H1 (cell line): ENCODE measurements around the gene SEH1L. TPM values are rescaled to one million over a fixed set of nuclear protein-coding genes. Genes with fewer than 3 reads are reported as not detected.
A peak's percentile ranks its signal among the peaks of the same experiment; 100 is the strongest.

Experiments used
- CTCF ChIA-PET: fragments of 300-600 bp; sonication (Branson Sonifier 250); formaldehyde crosslinking; loops from one replicate; lab custom pipeline; 2021; ENCODE audit not compliant: partially characterized antibody; lab: Charles Lee
- POLR2A ChIA-PET: fragments of 300-600 bp; sonication (Branson Sonifier 250); formaldehyde crosslinking; loops from one replicate; lab custom pipeline; 2021; ENCODE audit warnings: inconsistent platforms; ENCODE audit not compliant: partially characterized antibody; lab: Charles Lee
- DNase-seq, 2 experiments: peaks; one replicate each; pipeline versions ENCODE4 v3.0.0 to v3.0.0-alpha.2; 2010 to 2022; ENCODE audit warnings: low spot score in 2 of 2, low read depth in 1 of 2, mixed read lengths in 1 of 2
- FAIRE-seq: peaks from 2 replicates; lab custom pipeline; 2011; peaks lifted over from hg19 to GRCh38; lab: Jason Lieb, UNC
- H2AFZ ChIP-seq: 2 replicates; pipeline ENCODE4 v1.8.1; 2012; ENCODE audit warnings: low read length, inconsistent platforms
- H2AK5ac ChIP-seq: 2 replicates; pipeline ENCODE4 v1.6.1; 2013; ENCODE audit warnings: low read depth, low read length
- H2BK120ac ChIP-seq: replicated peaks from 2 replicates; pipeline ENCODE3; 2013; ENCODE audit warnings: low read depth, low read length, inconsistent platforms
- H2BK12ac ChIP-seq: 2 replicates; pipeline ENCODE4 v1.6.1; 2013; ENCODE audit warnings: low read depth, low read length
- H2BK15ac ChIP-seq: 2 replicates; pipeline ENCODE4 v1.6.1; 2013; ENCODE audit warnings: low read length
- H2BK20ac ChIP-seq: 2 replicates; pipeline ENCODE4 v1.6.1; 2013; ENCODE audit warnings: low read length
- H2BK5ac ChIP-seq: 2 replicates; pipeline ENCODE4 v1.6.1; 2013; ENCODE audit warnings: low read depth, low read length
- H3K14ac ChIP-seq: 2 replicates; pipeline ENCODE4 v1.6.1; 2013; ENCODE audit warnings: inconsistent platforms; ENCODE audit not compliant: insufficient read length
- H3K18ac ChIP-seq: 2 replicates; pipeline ENCODE4 v1.6.1; 2013; ENCODE audit warnings: low read length; ENCODE audit errors: extremely low read depth
- H3K23ac ChIP-seq: 2 replicates; pipeline ENCODE4 v1.6.1; 2013; ENCODE audit warnings: inconsistent platforms; ENCODE audit not compliant: insufficient read length
- H3K23me2 ChIP-seq: 2 replicates; pipeline ENCODE4 v1.6.1; 2013; ENCODE audit warnings: low read depth, low read length
- H3K27ac ChIP-seq: 2 replicates; pipeline ENCODE4 v1.6.1; 2011; ENCODE audit warnings: low read depth, low read length, inconsistent platforms
- H3K27me3 ChIP-seq, 4 experiments: replicated peaks in 1 of 4; 1 replicate in 1 of 4; 2 replicates in 3 of 4; pipeline versions ENCODE4 v1.6.1 to v1.8.1; 2011 to 2013; ENCODE audit warnings: low read length in 3 of 4, mild to moderate bottlenecking in 3 of 4, inconsistent platforms in 2 of 4, mixed read lengths in 2 of 4, moderate library complexity in 1 of 4; ENCODE audit not compliant: control insufficient read depth in 3 of 4, insufficient read depth in 3 of 4; ENCODE audit errors: extremely low read depth in 1 of 4
- H3K36me3 ChIP-seq, 4 experiments: 2 replicates each; pipeline versions ENCODE4 v1.6.1 to v1.8.1; 2011 to 2013; ENCODE audit warnings: mild to moderate bottlenecking in 4 of 4, low read length in 3 of 4, moderate library complexity in 2 of 4, control low read depth in 1 of 4, inconsistent platforms in 1 of 4; ENCODE audit not compliant: insufficient read depth in 4 of 4, control insufficient read depth in 2 of 4
- H3K4ac ChIP-seq: replicated peaks from 2 replicates; pipeline ENCODE3; 2013; ENCODE audit warnings: low read length, low read depth, mixed read lengths, inconsistent platforms; ENCODE audit not compliant: insufficient read length
- H3K4me1 ChIP-seq, 4 experiments: replicated peaks in 1 of 4; 1 replicate in 1 of 4; 2 replicates in 3 of 4; pipeline versions ENCODE4 v1.6.1 to v1.8.1; 2011 to 2013; ENCODE audit warnings: low read length in 3 of 4, inconsistent platforms in 2 of 4, mixed read lengths in 1 of 4; ENCODE audit not compliant: insufficient read depth in 4 of 4, control insufficient read depth in 3 of 4
- H3K4me2 ChIP-seq, 2 experiments: 2 replicates each; pipeline versions ENCODE4 v1.6.1 to v1.8.1; 2011 to 2013; ENCODE audit warnings: low read depth in 2 of 2, low read length in 2 of 2, control low read depth in 1 of 2, inconsistent platforms in 1 of 2, mild to moderate bottlenecking in 1 of 2; ENCODE audit not compliant: insufficient read depth in 1 of 2
- H3K4me3 ChIP-seq, 4 experiments: fragments of 200-600, 300-600 bp in 1 of 4; sonication (generic), shearing (Covaris generic), sonication (Bioruptor Twin) in 1 of 4; 2 replicates each; pipeline versions ENCODE4 v1.5.1 to v1.8.1; 2011 to 2016; ENCODE audit warnings: low read length in 4 of 4, low read depth in 3 of 4, control low read depth in 2 of 4, inconsistent platforms in 2 of 4, mild to moderate bottlenecking in 2 of 4, mixed read lengths in 1 of 4, moderate library complexity in 1 of 4; ENCODE audit not compliant: insufficient read depth in 2 of 4; ENCODE audit errors: extremely low read depth in 1 of 4
- H3K56ac ChIP-seq: replicated peaks from 2 replicates; pipeline ENCODE3; 2013; ENCODE audit warnings: low read depth, mild to moderate bottlenecking, mixed read lengths, low read length, inconsistent platforms; ENCODE audit not compliant: insufficient read length
- H3K79me1 ChIP-seq: 2 replicates; pipeline ENCODE4 v1.6.1; 2013; ENCODE audit warnings: low read depth, low read length, control low read depth
- H3K79me2 ChIP-seq, 2 experiments: 2 replicates each; pipeline versions ENCODE4 v1.6.1 to v1.8.1; 2012 to 2013; ENCODE audit warnings: low read length in 2 of 2, mild to moderate bottlenecking in 2 of 2, inconsistent platforms in 1 of 2; ENCODE audit not compliant: insufficient read depth in 2 of 2, control insufficient read depth in 1 of 2
- H3K9ac ChIP-seq, 4 experiments: replicated peaks in 1 of 4; 1 replicate in 1 of 4; 2 replicates in 3 of 4; pipeline versions ENCODE4 v1.6.1 to v1.8.1; 2011 to 2013; ENCODE audit warnings: low read depth in 3 of 4, low read length in 3 of 4, control low read depth in 2 of 4, mild to moderate bottlenecking in 2 of 4, moderate library complexity in 2 of 4, inconsistent platforms in 1 of 4; ENCODE audit errors: extremely low read depth in 1 of 4
- H3K9me3 ChIP-seq, 2 experiments: 2 replicates each; pipeline versions ENCODE4 v1.6.1 to v1.8.1; 2012 to 2013; ENCODE audit warnings: mild to moderate bottlenecking in 2 of 2, moderate library complexity in 2 of 2, control low read depth in 1 of 2, inconsistent platforms in 1 of 2, low read depth in 1 of 2, low read length in 1 of 2, mixed read lengths in 1 of 2; ENCODE audit not compliant: insufficient read depth in 2 of 2
- H4K20me1 ChIP-seq, 2 experiments: replicated peaks in 1 of 2; 2 replicates each; pipeline versions ENCODE3 to v1.8.1; 2011 to 2013; ENCODE audit warnings: inconsistent platforms in 2 of 2, low read length in 2 of 2, mild to moderate bottlenecking in 1 of 2; ENCODE audit not compliant: insufficient read depth in 2 of 2, control insufficient read depth in 1 of 2
- H4K5ac ChIP-seq: 2 replicates; pipeline ENCODE4 v1.6.1; 2013; ENCODE audit warnings: low read length, low read depth, mixed read lengths, inconsistent platforms; ENCODE audit not compliant: insufficient read length
- H4K8ac ChIP-seq: 2 replicates; pipeline ENCODE4 v1.8.0; 2013; ENCODE audit warnings: mild to moderate bottlenecking, moderate library complexity, low read length, inconsistent platforms; ENCODE audit not compliant: insufficient read depth; ENCODE audit errors: extremely low read depth
- H4K91ac ChIP-seq: replicated peaks from 2 replicates; pipeline ENCODE3; 2013; ENCODE audit warnings: low read length, mixed read lengths, inconsistent platforms; ENCODE audit not compliant: insufficient read length
- CHD1 ChIP-seq: IDR thresholded peaks from 2 replicates; pipeline ENCODE4 v1.6.1; 2012; ENCODE audit warnings: low read depth, low read length, improper control_type of control experiment
- EGR1 ChIP-seq: IDR thresholded peaks from 2 replicates; pipeline ENCODE4 v1.6.1; 2011; ENCODE audit warnings: low read depth, low read length, borderline replicate concordance
- HDAC6 ChIP-seq: IDR thresholded peaks from one replicate; pipeline ENCODE4 v1.7.1; 2012; ENCODE audit warnings: low read depth, mild to moderate bottlenecking, inconsistent platforms, low read length, moderate library complexity
- KDM4A ChIP-seq: IDR thresholded peaks from one replicate; pipeline ENCODE4 v1.7.1; 2012; ENCODE audit warnings: low read depth, mild to moderate bottlenecking, moderate library complexity, low read length, inconsistent platforms; ENCODE audit not compliant: severe bottlenecking
- NRF1 ChIP-seq: IDR thresholded peaks from 2 replicates; pipeline ENCODE4 v1.6.1; 2011; ENCODE audit warnings: mild to moderate bottlenecking, low read depth, low read length, improper control_type of control experiment
- RFX5 ChIP-seq: IDR thresholded peaks from 2 replicates; pipeline ENCODE4 v1.6.1; 2011; ENCODE audit warnings: low read depth, low read length, improper control_type of control experiment, borderline replicate concordance
- WGBS, 2 experiments: shearing (Covaris generic) in 1 of 2; methylation state at CpG; one replicate each; pipeline versions ENCODE4 v1.1.6 to v1.1.7; 2013 to 2015; ENCODE audit warnings: low lambda C conversion rate in 2 of 2, mixed read lengths in 2 of 2, inconsistent platforms in 1 of 2, low coverage in 1 of 2, missing lambda C conversion rate in 1 of 2; ENCODE audit not compliant: insufficient replicate concordance in 2 of 2, insufficient coverage in 1 of 2, insufficient read length in 1 of 2; ENCODE audit errors: extremely low coverage in 1 of 2, missing lambda C conversion rate in 1 of 2; 5-methylcytosine and 5-hydroxymethylcytosine counted together
- polyA plus RNA-seq, 7 experiments: library from polyadenylated mRNA; depleted of rRNA in 3 of 7; stranded (reverse) in 5 of 7; unstranded in 2 of 7; fragments of >200 nt in 5 of 7; fragments of 200-250 nt in 2 of 7; gene quantifications; 1 replicate in 5 of 7; 2 replicates in 1 of 7; 4 replicates in 1 of 7; pipeline versions ENCODE4 v1.2.1 to v1.2.3, GENCODE V29; 2011 to 2013; ENCODE audit warnings: missing spikeins in 2 of 7, mixed read lengths in 2 of 7
- total RNA-seq: library from RNA; stranded (reverse); fragmentation: NEBNext Ultra II Directional; extraction: Animal tissue kit (Norgen Biotek cat#: 25700); gene quantifications from 2 replicates; pipeline ENCODE4 v1.2.1, GENCODE V29; 2021
- TF ChIP-seq, protein P1 (sequence below): IDR thresholded peaks from 2 replicates; pipeline ENCODE4 v1.6.1; 2012; ENCODE audit warnings: inconsistent platforms
- TF ChIP-seq, protein P2 (sequence below): IDR thresholded peaks from 2 replicates; pipeline ENCODE4 v1.6.1; 2011; ENCODE audit warnings: low read length, improper control_type of control experiment

SEH1L gene
- total and polyA plus RNA-seq, 2 of the 8 experiments (the other 6 are each of a cell fraction or from before 2014, with no cell fraction given) = 41.7 to 96.7 TPM

DNA sequence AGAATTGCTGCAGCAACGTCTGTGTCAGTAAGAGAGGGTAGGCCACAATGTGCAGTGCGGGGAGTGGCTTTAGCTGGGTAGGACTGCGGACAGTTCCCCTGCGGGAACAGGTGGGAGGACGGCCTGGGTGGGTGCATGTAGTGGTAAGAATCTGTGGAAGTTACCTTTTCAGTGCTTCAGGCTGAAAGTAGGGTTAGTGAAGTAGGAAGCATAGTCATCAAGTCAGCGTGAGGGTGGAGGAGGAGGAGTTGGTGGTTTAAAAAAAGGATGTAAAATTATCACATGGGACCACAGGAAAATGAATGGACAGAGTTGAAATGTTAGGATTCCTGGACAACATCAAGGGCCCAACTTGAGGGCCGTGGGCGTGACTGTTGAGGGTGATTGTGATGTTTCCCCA lies 56.6 kb downstream of the SEH1L start:
- Histone ChIP-seq H3K4ac (no peak overlapping the region), H2BK15ac (no peak overlapping the region), H3K23me2 (0 out of 2 replicates have a peak, but pooled peaks cover 1% of the 10 kb centered on the region), H2AFZ (no peak overlapping the region), H4K91ac (no peak overlapping the region), H2AK5ac (no peak overlapping the region), H3K18ac (no peak overlapping the region), H3K9me3 (no peaks in the 10 kb centered on the region), H3K4me1 (no peaks in the 10 kb centered on the region), H2BK12ac (no peak overlapping the region), H3K27me3 (no peaks in the 10 kb centered on the region), H4K5ac (no peak overlapping the region), H3K9ac (no peak overlapping the region; a peak in 1 of 7 replicates), H3K23ac (no peak overlapping the region), H3K27ac (no peak overlapping the region), H3K4me3 (no peak overlapping the region), H4K8ac (0 out of 2 replicates have a peak overlapping the region, but pooled peaks have one; percentile 20), H2BK20ac (no peak overlapping the region)
- POLR2A ChIA-PET = interaction anchor here (1.5 kb wide), 1 partner anchor 9 kb away, joined by 5 read pairs; no protein-coding TSS in a partner anchor
- WGBS, 2 experiments = 94% methylated on average over 8 of the region's 8 CpGs; no CpG with 5 or more reads in 1 of the 2 experiments
- CTCF ChIA-PET = interaction anchor here (0.7 to 1.6 kb wide), 4 partner anchors 9 to 119 kb away, joined by 3 to 4 read pairs (median 4); no protein-coding TSS in a partner anchor
- no peak for FAIRE-seq
- no peak for TF ChIP-seq CHD1
- TF ChIP-seq EGR1 = no peak
- no peak for TF ChIP-seq HDAC6
- no peak for TF ChIP-seq NRF1
- no peak for TF ChIP-seq KDM4A
- TF ChIP-seq, protein P1, sequence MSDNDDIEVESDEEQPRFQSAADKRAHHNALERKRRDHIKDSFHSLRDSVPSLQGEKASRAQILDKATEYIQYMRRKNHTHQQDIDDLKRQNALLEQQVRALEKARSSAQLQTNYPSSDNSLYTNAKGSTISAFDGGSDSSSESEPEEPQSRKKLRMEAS = no peak
- TF ChIP-seq, protein P2, sequence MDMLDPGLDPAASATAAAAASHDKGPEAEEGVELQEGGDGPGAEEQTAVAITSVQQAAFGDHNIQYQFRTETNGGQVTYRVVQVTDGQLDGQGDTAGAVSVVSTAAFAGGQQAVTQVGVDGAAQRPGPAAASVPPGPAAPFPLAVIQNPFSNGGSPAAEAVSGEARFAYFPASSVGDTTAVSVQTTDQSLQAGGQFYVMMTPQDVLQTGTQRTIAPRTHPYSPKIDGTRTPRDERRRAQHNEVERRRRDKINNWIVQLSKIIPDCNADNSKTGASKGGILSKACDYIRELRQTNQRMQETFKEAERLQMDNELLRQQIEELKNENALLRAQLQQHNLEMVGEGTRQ = no peak
- no peak for TF ChIP-seq RFX5
- TF ChIP-seq, all 59 proteins: peak for 0
- peaks cover 4 to 7% of the 10 kb centered on the region in 2 experiments for H4K20me1 ChIP-seq
- peaks cover 0 to 18% (median 5%) of the 10 kb centered on the region in 4 experiments; a peak in 4 of 8 replicates for H3K36me3 ChIP-seq
- no peak overlapping the region for H2BK120ac ChIP-seq
- H3K56ac ChIP-seq = no peak overlapping the region
- H3K79me2 ChIP-seq = peaks cover 0 to 7% of the 10 kb centered on the region in 2 experiments; a peak in 2 of 4 replicates
- H3K4me2 ChIP-seq = no peak overlapping the region
- H3K79me1 ChIP-seq = peaks cover 10% of the 10 kb centered on the region
- no peak for DNase-seq
- no peak overlapping the region for H3K14ac ChIP-seq
- H2BK5ac ChIP-seq = no peak overlapping the region
